HG03460 (cell line): ENCODE data around the gene FGD5.

Experiments
- ATAC-seq: cut with Tn5 transposase; IDR thresholded peaks from one replicate; pipeline ENCODE4 v1.9.1; 2021; ENCODE audit not compliant: unreplicated experiment

Gene FGD5

GRCh38 chr3:14818804-14819500, at the start of gene FGD5:
Gene FGD5 (plus strand): TSS chr3:14818962. CDS start chr3:14819072, 110 bp downstream.
- ATAC-seq, result no peak

GRCh38 chr3:14769544-14770325, 49.0 kb upstream of the FGD5 start:
- no peak for ATAC-seq

GRCh38 chr3:14770591-14770990, 48.2 kb upstream of the FGD5 start:
- no peak for ATAC-seq

GRCh38 chr3:14771593-14772497, 46.9 kb upstream of the FGD5 start:
- no peak for ATAC-seq

- ATAC-seq, result no peak
Measured at GRCh38 chr3:14772533-14773138, 46.1 kb upstream of the FGD5 start.

- ATAC-seq, result no peak
Measured at GRCh38 chr3:14773281-14773680, 45.5 kb upstream of the FGD5 start.

- no peak for ATAC-seq
Measured at GRCh38 chr3:14773691-14774128, 45.1 kb upstream of the FGD5 start.

GRCh38 chr3:14774431-14774830, 44.3 kb upstream of the FGD5 start:
- no peak for ATAC-seq

GRCh38 chr3:14775011-14775410, 43.8 kb upstream of the FGD5 start:
- ATAC-seq, result no peak

GRCh38 chr3:14775563-14775962, 43.2 kb upstream of the FGD5 start:
- no peak for ATAC-seq

- no peak for ATAC-seq
Measured at GRCh38 chr3:14779069-14779685, 39.6 kb upstream of the FGD5 start.

- ATAC-seq, result no peak
Measured at GRCh38 chr3:14780927-14781507, 37.7 kb upstream of the FGD5 start.

GRCh38 chr3:14783480-14784086, 35.2 kb upstream of the FGD5 start:
- no peak for ATAC-seq

- no peak for ATAC-seq
Measured at GRCh38 chr3:14784087-14784681, 34.6 kb upstream of the FGD5 start.

- no peak for ATAC-seq
Measured at GRCh38 chr3:14785207-14786155, 33.3 kb upstream of the FGD5 start.

- ATAC-seq, result no peak
Measured at GRCh38 chr3:14786369-14786768, 32.4 kb upstream of the FGD5 start.

- ATAC-seq, result no peak
Measured at GRCh38 chr3:14787630-14788029, 31.1 kb upstream of the FGD5 start.

GRCh38 chr3:14788644-14789043, 30.1 kb upstream of the FGD5 start:
- ATAC-seq, result no peak
